ENCODE measurements around the gene RRP7A. TPM values are rescaled to one million over a fixed set of nuclear protein-coding genes. Genes with fewer than 3 reads are reported as not detected.

The RRP7A gene
- total and polyA plus RNA-seq, 10 of the 15 experiments (the other 5 are each of a cell fraction or from before 2014, with no cell fraction given) = 2.9 to 114 (median 43.8) TPM

DNA sequence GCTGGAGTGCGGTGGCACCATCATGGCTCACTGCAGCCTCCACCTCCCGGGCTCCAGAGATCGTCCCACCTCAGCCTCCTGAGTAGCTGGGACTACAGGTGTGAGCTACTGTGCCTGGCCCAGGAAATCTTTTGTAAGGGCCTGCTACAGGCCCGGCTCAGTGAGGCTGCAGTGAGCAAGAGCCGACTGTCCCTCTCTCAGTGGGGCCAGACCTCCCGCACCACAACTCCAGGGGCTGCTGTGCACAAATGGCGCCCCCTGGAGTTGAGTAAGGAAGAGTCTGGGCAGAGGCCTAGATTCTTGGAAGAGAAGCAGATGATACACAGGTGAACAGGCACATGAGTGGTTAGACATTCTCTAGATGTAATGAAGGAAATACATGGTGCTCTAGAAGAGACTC is 41.2 kb upstream of the RRP7A start (continued):
- TF ChIP-seq, protein P1, sequence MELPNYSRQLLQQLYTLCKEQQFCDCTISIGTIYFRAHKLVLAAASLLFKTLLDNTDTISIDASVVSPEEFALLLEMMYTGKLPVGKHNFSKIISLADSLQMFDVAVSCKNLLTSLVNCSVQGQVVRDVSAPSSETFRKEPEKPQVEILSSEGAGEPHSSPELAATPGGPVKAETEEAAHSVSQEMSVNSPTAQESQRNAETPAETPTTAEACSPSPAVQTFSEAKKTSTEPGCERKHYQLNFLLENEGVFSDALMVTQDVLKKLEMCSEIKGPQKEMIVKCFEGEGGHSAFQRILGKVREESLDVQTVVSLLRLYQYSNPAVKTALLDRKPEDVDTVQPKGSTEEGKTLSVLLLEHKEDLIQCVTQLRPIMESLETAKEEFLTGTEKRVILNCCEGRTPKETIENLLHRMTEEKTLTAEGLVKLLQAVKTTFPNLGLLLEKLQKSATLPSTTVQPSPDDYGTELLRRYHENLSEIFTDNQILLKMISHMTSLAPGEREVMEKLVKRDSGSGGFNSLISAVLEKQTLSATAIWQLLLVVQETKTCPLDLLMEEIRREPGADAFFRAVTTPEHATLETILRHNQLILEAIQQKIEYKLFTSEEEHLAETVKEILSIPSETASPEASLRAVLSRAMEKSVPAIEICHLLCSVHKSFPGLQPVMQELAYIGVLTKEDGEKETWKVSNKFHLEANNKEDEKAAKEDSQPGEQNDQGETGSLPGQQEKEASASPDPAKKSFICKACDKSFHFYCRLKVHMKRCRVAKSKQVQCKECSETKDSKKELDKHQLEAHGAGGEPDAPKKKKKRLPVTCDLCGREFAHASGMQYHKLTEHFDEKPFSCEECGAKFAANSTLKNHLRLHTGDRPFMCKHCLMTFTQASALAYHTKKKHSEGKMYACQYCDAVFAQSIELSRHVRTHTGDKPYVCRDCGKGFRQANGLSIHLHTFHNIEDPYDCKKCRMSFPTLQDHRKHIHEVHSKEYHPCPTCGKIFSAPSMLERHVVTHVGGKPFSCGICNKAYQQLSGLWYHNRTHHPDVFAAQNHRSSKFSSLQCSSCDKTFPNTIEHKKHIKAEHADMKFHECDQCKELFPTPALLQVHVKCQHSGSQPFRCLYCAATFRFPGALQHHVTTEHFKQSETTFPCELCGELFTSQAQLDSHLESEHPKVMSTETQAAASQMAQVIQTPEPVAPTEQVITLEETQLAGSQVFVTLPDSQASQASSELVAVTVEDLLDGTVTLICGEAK (IDR thresholded peaks at IDR 0.05; ENCODE audit: borderline replicate concordance) = no peak
- no peak for TF ChIP-seq RB1 (IDR thresholded peaks at IDR 0.05; ENCODE audit: borderline replicate concordance)
- TF ChIP-seq LARP7 (IDR thresholded peaks at IDR 0.05) = no peak
- TF ChIP-seq FOXM1 (IDR thresholded peaks at IDR 0.05; ENCODE audit: low read depth, low read length) = no peak
- TF ChIP-seq GABPA (IDR thresholded peaks at IDR 0.05; ENCODE audit: low read depth) = no peak
- no peak for TF ChIP-seq ETV6 (conservative IDR thresholded peaks at IDR 0.05 in 1 of 2, IDR thresholded peaks at IDR 0.05 in 1 of 2; ENCODE audit: borderline replicate concordance in 1 of 2, low read depth in 1 of 2)
- TF ChIP-seq SMAD1 (IDR thresholded peaks at IDR 0.05; ENCODE audit: low read depth, partially characterized antibody) = no peak
- no peak for TF ChIP-seq WRNIP1 (IDR thresholded peaks at IDR 0.05; ENCODE audit: borderline replicate concordance, low read depth, low read length)
- no peak for TF ChIP-seq SP1 (IDR thresholded peaks at IDR 0.05; ENCODE audit: low read depth, low read length)
- no peak for TF ChIP-seq BMI1 (IDR thresholded peaks at IDR 0.05; ENCODE audit: borderline replicate concordance)
- no peak for TF ChIP-seq PAX5 (IDR thresholded peaks at IDR 0.05; ENCODE audit: borderline replicate concordance, low read depth, low read length)
- no peak for TF ChIP-seq ZNF24 (IDR thresholded peaks at IDR 0.05)
- no peak for TF ChIP-seq ZBTB33 (IDR thresholded peaks at IDR 0.05)
- TF ChIP-seq SMC3 (IDR thresholded peaks at IDR 0.05; ENCODE audit: borderline replicate concordance, low read length) = peak; percentile 28; the same call in 1 of the 2 replicates
